Esophagus squamous epithelium (tissue), 5 donors: ENCODE results near the gene CC2D2A. TPM values are rescaled to one million over a fixed set of nuclear protein-coding genes. Genes with fewer than 3 reads are reported as not detected.
A peak's percentile ranks its signal among the peaks of the same experiment; 100 is the strongest.

Experiments
- DNase-seq: peaks from one replicate; lab custom pipeline; 2025; lab: John Stamatoyannopoulos, UW
- H3K27ac ChIP-seq, 4 donors: fragments of 200-600 bp; sonication (generic); one replicate each; pipeline ENCODE4 v1.5.1; 2016 to 2019; ENCODE audit warnings: mild to moderate bottlenecking in 1 of 4
- H3K27me3 ChIP-seq, 4 donors: fragments of 200-600 bp; sonication (generic); 1 replicate in 3 of 4; 2 replicates in 1 of 4; pipeline versions ENCODE4 v1.5.1 to v1.6.0; 2017 to 2021; ENCODE audit warnings: antibody characterized with exemption in 1 of 4
- H3K36me3 ChIP-seq, 3 donors: fragments of 200-600 bp; sonication (generic); one replicate each; pipeline ENCODE4 v1.5.1; 2016 to 2019
- H3K4me1 ChIP-seq, 3 donors: fragments of 200-600 bp; sonication (generic); one replicate each; pipeline ENCODE4 v1.5.1; 2017 to 2019
- H3K4me3 ChIP-seq, 4 donors: fragments of 200-600 bp; sonication (generic); 1 replicate in 3 of 4; 2 replicates in 1 of 4; pipeline ENCODE4 v1.5.1; 2016 to 2019; ENCODE audit warnings: mild to moderate bottlenecking in 2 of 4, moderate library complexity in 1 of 4
- H3K9me3 ChIP-seq, 3 donors: fragments of 200-600 bp; sonication (generic); one replicate each; pipeline ENCODE4 v1.5.1; 2016 to 2019
- CTCF ChIP-seq, 6 experiments: fragments of 450-650 bp in 4 of 6; fragments of 200-600 bp in 2 of 6; sonication (generic) in 2 of 6; IDR thresholded peaks; one replicate each; pipeline ENCODE4 v1.5.1; 2016 to 2019; ENCODE audit warnings: antibody characterized with exemption in 6 of 6, mild to moderate bottlenecking in 4 of 6, moderate library complexity in 4 of 6
- POLR2A ChIP-seq, 4 donors: fragments of 450-650 bp; IDR thresholded peaks; one replicate each; pipeline ENCODE4 v1.6.1; 2017; ENCODE audit warnings: antibody characterized with exemption in 4 of 4, mild to moderate bottlenecking in 4 of 4, moderate library complexity in 3 of 4
- WGBS, 2 donors: methylation state at CpG; one replicate each; pipeline ENCODE4 v1.1.5; 2018; 5-methylcytosine and 5-hydroxymethylcytosine counted together
- intact Hi-C: fragments of 100-400 bp; cut with DNase I; formaldehyde crosslinking; loops from one replicate; pipeline ENCODE4 v1.15.0; 2022
- small RNA-seq, 4 donors: library from RNA; depleted of rRNA; stranded (forward); fragments of <200 nt; gene quantifications; one replicate each; pipeline ENCODE3, GENCODE V24; 2016
- total RNA-seq, 4 donors: library from RNA; depleted of rRNA; stranded (reverse); fragments of >200 nt; gene quantifications; one replicate each; pipeline ENCODE4 v1.1.0, GENCODE V29; 2016
- donor health status: DM: yes; HTN: yes; CAD: no.

The CC2D2A gene
- total RNA-seq, 4 donors from 2014 or later, result 2.1 to 9.0 (median 6.4) TPM

GRCh38 chr4:15636818-15637217, 167.1 kb downstream of the CC2D2A start:
- Histone ChIP-seq H3K27ac (peak overlapping the region in 2 of 4 donors; percentile 19 to 43), H3K9me3 (no peaks in the 10 kb centered on the region), H3K4me1 (peaks cover 0 to 21% (median 0%) of the 10 kb centered on the region in 3 donors), H3K36me3 (peaks cover 0 to 96% (median 25%) of the 10 kb centered on the region in 3 donors), H3K4me3 (no peak overlapping the region), H3K27me3 (no peaks in the 10 kb centered on the region)
- no peak for DNase-seq
- TF ChIP-seq CTCF (IDR thresholded peaks at IDR 0.05), result no peak
- WGBS, 2 donors, result 86 to 89% methylated on average over 1 of the region's 1 CpG
- intact Hi-C loops, result no loop called here

GRCh38 chr4:15638418-15638817, 168.7 kb downstream of the CC2D2A start:
- DNase-seq, result no peak
- Histone ChIP-seq H3K4me3 (no peak overlapping the region), H3K27ac (no peak overlapping the region), H3K9me3 (no peaks in the 10 kb centered on the region), H3K36me3 (peaks cover 0 to 87% (median 25%) of the 10 kb centered on the region in 3 donors), H3K27me3 (no peaks in the 10 kb centered on the region), H3K4me1 (peaks cover 0 to 32% (median 4%) of the 10 kb centered on the region in 3 donors)
- intact Hi-C loops, result no loop called here
- WGBS, 2 donors, result 88 to 93% methylated on average over 6 of the region's 6 CpGs
- TF ChIP-seq CTCF (IDR thresholded peaks at IDR 0.05) (no peak), POLR2A (IDR thresholded peaks at IDR 0.05) (no peak)

GRCh38 chr4:15648600-15648999, 178.9 kb downstream of the CC2D2A start:
- H3K36me3 ChIP-seq, result peaks cover 0 to 2% (median 0%) of the 10 kb centered on the region in 3 donors
- H3K27ac ChIP-seq, result no peak overlapping the region
- H3K4me3 ChIP-seq, result no peak overlapping the region
- H3K9me3 ChIP-seq, result no peaks in the 10 kb centered on the region
- no peaks in the 10 kb centered on the region for H3K27me3 ChIP-seq
- no peak for DNase-seq
- intact Hi-C loops, result loop anchor here (10.0 kb wide), 1 partner anchor 164 kb away; no protein-coding TSS in a partner anchor
- 43 to 67% methylated on average over 2 of the region's 2 CpGs for WGBS, 2 donors
- peaks cover 23 to 92% (median 47%) of the 10 kb centered on the region in 3 donors for H3K4me1 ChIP-seq
- no peak for TF ChIP-seq POLR2A (IDR thresholded peaks at IDR 0.05)
- no peak for TF ChIP-seq CTCF (IDR thresholded peaks at IDR 0.05)

- DNase-seq, result no peak
- 37 to 41% methylated on average over 5 of the region's 5 CpGs for WGBS, 2 donors
- no peaks in the 10 kb centered on the region for H3K27me3 ChIP-seq
- H3K27ac ChIP-seq, result peak overlapping the region in 3 of 4 donors; percentile 20 to 42 (median 25)
- H3K4me3 ChIP-seq, result peak overlapping the region in 2 of 4 donors; percentile 3 to 27
- peaks cover 23 to 88% (median 47%) of the 10 kb centered on the region in 3 donors for H3K4me1 ChIP-seq
- no peaks in the 10 kb centered on the region for H3K36me3 ChIP-seq
- H3K9me3 ChIP-seq, result no peaks in the 10 kb centered on the region
- intact Hi-C loops, result loop anchor here (10.0 kb wide), 1 partner anchor 165 kb away; no protein-coding TSS in a partner anchor
- TF ChIP-seq CTCF (IDR thresholded peaks at IDR 0.05) (peak; percentile 31 to 72 (median 61)), POLR2A (IDR thresholded peaks at IDR 0.05) (no peak)
Observed at GRCh38 chr4:15649914-15650545, 180.3 kb downstream of the CC2D2A start.

Small RNA genes lying within 50 kb of the gene (small RNA-seq; reads per million reads assigned to genes)
- gene AC007016.1, result 0 reads per million in 4 donors

Other genes with a start within 250 kb of the CC2D2A start
- 10 to 100 TPM in 1 of 4 donors, 1 to 10 TPM in 1, under 1 TPM in 2; 0.11 to 12.2 (median 1.5) TPM for gene C1QTNF7, start 41.8 kb upstream of the CC2D2A start, total RNA-seq
- 100 to 1,000 TPM in 1 of 4 donors, 10 to 100 TPM in 3; 39.2 to 119 (median 72.3) TPM for gene FBXL5, start 185.5 kb downstream of the CC2D2A start, total RNA-seq
- 10 to 100 TPM; 17.1 to 39.6 (median 31.4) TPM for gene FAM200B, start 211.9 kb downstream of the CC2D2A start, total RNA-seq
- gene BST1, start 233.2 kb downstream of the CC2D2A start, total RNA-seq, result 1 to 10 TPM in 3 of 4 donors, under 1 TPM in 1; 0.97 to 7.4 (median 3.6) TPM